SK-N-SH (cell line): ENCODE results near the gene KSR2. TPM values are rescaled to one million over a fixed set of nuclear protein-coding genes. Genes with fewer than 3 reads are reported as not detected.

Experiments
- CTCF ChIA-PET: fragments of 300-600, 350-600 bp; formaldehyde crosslinking; extraction: SDS; loops from one replicate; lab custom pipeline; 2021; lab: Yijun Ruan, JAX
- POLR2A ChIA-PET: fragments of 350-600 bp; sonication (Branson Sonifier 250); formaldehyde crosslinking; extraction: SDS; loops from one replicate; lab custom pipeline; 2020; ENCODE audit warnings: antibody characterized with exemption, inconsistent platforms; lab: Yijun Ruan, JAX
- DNase-seq: peaks from one replicate; pipeline ENCODE4 v3.0.0; 2012
- H2AFZ ChIP-seq: fragments of 200-600 bp; sonication (generic); 2 replicates; pipeline ENCODE4 v1.8.1; 2016; ENCODE audit warnings: antibody characterized with exemption, mild to moderate bottlenecking, low read depth
- H3F3A ChIP-seq: fragments of 200-600 bp; sonication (generic); replicated peaks from 2 replicates; pipeline ENCODE3; 2016; ENCODE audit warnings: antibody characterized with exemption, mild to moderate bottlenecking; ENCODE audit not compliant: insufficient read depth
- H3K27ac ChIP-seq, 2 experiments: fragments of 200-500 bp in 1 of 2; fragments of 200-600 bp in 1 of 2; sonication (Bioruptor generic) in 1 of 2; sonication (generic), shearing (Covaris generic) in 1 of 2; 2 replicates each; pipeline versions ENCODE4 v1.5.1 to v1.6.1; 2014 to 2016; ENCODE audit warnings: low read depth in 2 of 2, inconsistent platforms in 1 of 2, low read length in 1 of 2, mild to moderate bottlenecking in 1 of 2, mixed read lengths in 1 of 2
- H3K27me3 ChIP-seq: fragments of 200-600 bp; sonication (generic), shearing (Covaris generic); 2 replicates; pipeline ENCODE4 v1.6.1; 2016; ENCODE audit warnings: mixed run types; ENCODE audit not compliant: insufficient read depth
- H3K36me3 ChIP-seq, 2 experiments: fragments of 200-500 bp in 1 of 2; fragments of 200-600 bp in 1 of 2; sonication (Bioruptor generic) in 1 of 2; sonication (generic) in 1 of 2; replicated peaks in 1 of 2; 2 replicates each; pipeline versions ENCODE3 to v1.5.1; 2014 to 2016; ENCODE audit warnings: low read length in 1 of 2, mild to moderate bottlenecking in 1 of 2; ENCODE audit not compliant: insufficient read depth in 2 of 2, control insufficient read depth in 1 of 2
- H3K4me1 ChIP-seq, 2 experiments: fragments of 200-500 bp in 1 of 2; fragments of 200-600 bp in 1 of 2; sonication (Bioruptor generic) in 1 of 2; sonication (generic), shearing (Covaris generic) in 1 of 2; 2 replicates each; pipeline versions ENCODE4 v1.5.1 to v1.6.1; 2014 to 2016; ENCODE audit warnings: low read depth in 1 of 2, low read length in 1 of 2, mixed run types in 1 of 2; ENCODE audit not compliant: insufficient read depth in 2 of 2, control insufficient read depth in 1 of 2
- H3K4me2 ChIP-seq: fragments of 200-600 bp; sonication (generic), shearing (Covaris generic); 2 replicates; pipeline ENCODE4 v1.6.1; 2017; ENCODE audit warnings: mixed run types
- H3K4me3 ChIP-seq, 2 experiments: fragments of 200-500 bp in 1 of 2; fragments of 200-600 bp in 1 of 2; sonication (Bioruptor generic) in 1 of 2; sonication (generic), shearing (Covaris generic) in 1 of 2; 2 replicates each; pipeline versions ENCODE4 v1.5.1 to v1.8.1; 2014 to 2016; ENCODE audit warnings: low read depth in 2 of 2, inconsistent platforms in 1 of 2, low read length in 1 of 2, mild to moderate bottlenecking in 1 of 2, mixed read lengths in 1 of 2, moderate library complexity in 1 of 2
- H3K79me2 ChIP-seq: fragments of 200-600 bp; sonication (generic); 2 replicates; pipeline ENCODE4 v1.8.1; 2017; ENCODE audit warnings: mild to moderate bottlenecking; ENCODE audit not compliant: insufficient read depth
- H3K9ac ChIP-seq: fragments of 200-600 bp; sonication (generic); 2 replicates; pipeline ENCODE4 v1.6.1; 2017; ENCODE audit warnings: mixed run types
- H3K9me2 ChIP-seq: fragments of 200-600 bp; sonication (generic); 2 replicates; pipeline ENCODE4 v1.6.1; 2017; ENCODE audit warnings: mixed run types
- H3K9me3 ChIP-seq: fragments of 200-600 bp; sonication (generic); 2 replicates; pipeline ENCODE4 v1.6.1; 2017; ENCODE audit warnings: mixed run types, mild to moderate bottlenecking, moderate library complexity
- H4K20me1 ChIP-seq: fragments of 200-600 bp; sonication (generic); 2 replicates; pipeline ENCODE4 v1.6.1; 2017; ENCODE audit warnings: mild to moderate bottlenecking, mixed run types; ENCODE audit not compliant: insufficient read depth
- FOXJ3 ChIP-seq: sonication (generic); formaldehyde crosslinking; IDR thresholded peaks from 2 replicates; pipeline ENCODE4 v1.5.1; 2020; ENCODE audit warnings: mild to moderate bottlenecking, missing genetic modification reagents
- FOXM1 ChIP-seq: IDR thresholded peaks from 2 replicates; pipeline ENCODE4 v1.4.0; 2012; ENCODE audit warnings: low read depth, mild to moderate bottlenecking
- GABPA ChIP-seq: IDR thresholded peaks from 2 replicates; pipeline ENCODE4 v1.4.0; 2012; ENCODE audit warnings: low read depth, mild to moderate bottlenecking
- GATA2 ChIP-seq: sonication (generic); formaldehyde crosslinking; IDR thresholded peaks from 2 replicates; pipeline ENCODE4 v1.5.0; 2020; ENCODE audit warnings: mild to moderate bottlenecking, missing genetic modification reagents
- MXI1 ChIP-seq: IDR thresholded peaks from 2 replicates; pipeline ENCODE4 v1.6.1; 2012; ENCODE audit warnings: mild to moderate bottlenecking, low read depth, low read length, improper control_type of control experiment
- POLR2AphosphoS5 ChIP-seq: IDR thresholded peaks from 2 replicates; pipeline ENCODE4 v1.6.1; 2012; ENCODE audit warnings: low read depth, low read length
- RCOR1 ChIP-seq: fragments of 150-350 bp; IDR thresholded peaks from 2 replicates; pipeline ENCODE4 v1.6.1; 2017; ENCODE audit warnings: antibody characterized with exemption, low read length
- RFX5 ChIP-seq: IDR thresholded peaks from 2 replicates; pipeline ENCODE4 v1.6.1; 2012; ENCODE audit warnings: mild to moderate bottlenecking, improper control_type of control experiment, low read length
- SMC3 ChIP-seq: IDR thresholded peaks from 2 replicates; pipeline ENCODE4 v1.6.1; 2012; ENCODE audit warnings: low read depth, low read length, improper control_type of control experiment
- TAF1 ChIP-seq: IDR thresholded peaks from 2 replicates; pipeline ENCODE4 v1.6.1; 2012; ENCODE audit warnings: low read depth, mild to moderate bottlenecking, low read length, moderate library complexity, borderline replicate concordance
- USF1 ChIP-seq: IDR thresholded peaks from 2 replicates; pipeline ENCODE4 v1.4.0; 2012; ENCODE audit warnings: low read depth, borderline replicate concordance
- ZBTB33 ChIP-seq: IDR thresholded peaks from 2 replicates; pipeline ENCODE4 v1.4.0; 2012; ENCODE audit warnings: low read depth, borderline replicate concordance
- WGBS: methylation state at CpG from one replicate; pipeline ENCODE4 v1.1.6; 2017; ENCODE audit warnings: low lambda C conversion rate; 5-methylcytosine and 5-hydroxymethylcytosine counted together
- polyA plus RNA-seq, 3 experiments: library from polyadenylated mRNA; depleted of rRNA; stranded (reverse); fragments of >200 nt; gene quantifications; 2 replicates each; pipeline ENCODE4 v1.2.3, GENCODE V29; 2012
- TF ChIP-seq, protein P1 (sequence below): IDR thresholded peaks from 2 replicates; pipeline ENCODE4; 2012
- TF ChIP-seq, protein P2 (sequence below): fragments of 150-350 bp; IDR thresholded peaks from 2 replicates; pipeline ENCODE4 v1.6.1; 2016; ENCODE audit warnings: mild to moderate bottlenecking, low read depth, low read length
- TF ChIP-seq, protein P3 (sequence below): fragments of 150-350 bp; IDR thresholded peaks from 2 replicates; pipeline ENCODE4 v1.6.1; 2017; ENCODE audit warnings: antibody characterized with exemption, low read length, low read depth, borderline replicate concordance

Gene KSR2
- polyA plus RNA-seq, 1 of the 3 experiments (the other 2 are of a cell fraction), result 0.12 TPM

- Histone ChIP-seq H2AFZ (no peak overlapping the region), H3K79me2 (no peaks in the 10 kb centered on the region), H3K27me3 (no peaks in the 10 kb centered on the region), H3K9me2 (no peaks in the 10 kb centered on the region), H4K20me1 (no peaks in the 10 kb centered on the region), H3K9ac (no peak overlapping the region), H3F3A (no peaks in the 10 kb centered on the region), H3K4me1 (no peaks in the 10 kb centered on the region), H3K4me2 (no peak overlapping the region)
- ChIA-PET POLR2A (no interaction called here), CTCF (interaction anchor here (0.9 kb wide), 1 partner anchor 29 kb away, joined by 3 read pairs; no protein-coding TSS in a partner anchor)
- 28% methylated on average over 3 of the region's 3 CpGs for WGBS
- no peak for TF ChIP-seq RFX5
- TF ChIP-seq, all 33 proteins: peak for 0
- Histone ChIP-seq H3K36me3 (no peaks in the 10 kb centered on the region), H3K27ac (no peak overlapping the region), H3K9me3 (no peaks in the 10 kb centered on the region), H3K4me3 (no peak overlapping the region)
- no peak for DNase-seq
Observed at GRCh38 chr12:117903110-117903840, 65.5 kb downstream of the KSR2 start.

- no peaks in the 10 kb centered on the region for H3F3A ChIP-seq
- no peaks in the 10 kb centered on the region for H4K20me1 ChIP-seq
- H3K4me1 ChIP-seq, result no peaks in the 10 kb centered on the region
- 59% methylated on average over 8 of the region's 8 CpGs for WGBS
- CTCF ChIA-PET, result interaction anchor here (0.7 kb wide), 1 partner anchor 12 kb away, joined by 3 read pairs; no protein-coding TSS in a partner anchor
- H3K79me2 ChIP-seq, result no peaks in the 10 kb centered on the region
- no peak for DNase-seq
- H3K27me3 ChIP-seq, result no peaks in the 10 kb centered on the region
- no peak overlapping the region for H3K27ac ChIP-seq
- no peaks in the 10 kb centered on the region for H3K36me3 ChIP-seq
- no peak overlapping the region for H2AFZ ChIP-seq
- no peaks in the 10 kb centered on the region for H3K9me2 ChIP-seq
- TF ChIP-seq, protein P1, sequence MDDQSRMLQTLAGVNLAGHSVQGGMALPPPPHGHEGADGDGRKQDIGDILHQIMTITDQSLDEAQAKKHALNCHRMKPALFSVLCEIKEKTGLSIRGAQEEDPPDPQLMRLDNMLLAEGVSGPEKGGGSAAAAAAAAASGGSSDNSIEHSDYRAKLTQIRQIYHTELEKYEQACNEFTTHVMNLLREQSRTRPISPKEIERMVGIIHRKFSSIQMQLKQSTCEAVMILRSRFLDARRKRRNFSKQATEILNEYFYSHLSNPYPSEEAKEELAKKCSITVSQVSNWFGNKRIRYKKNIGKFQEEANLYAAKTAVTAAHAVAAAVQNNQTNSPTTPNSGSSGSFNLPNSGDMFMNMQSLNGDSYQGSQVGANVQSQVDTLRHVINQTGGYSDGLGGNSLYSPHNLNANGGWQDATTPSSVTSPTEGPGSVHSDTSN, result no peak
- no peak for TF ChIP-seq GABPA
- no peak for TF ChIP-seq FOXJ3
- TF ChIP-seq RCOR1, result no peak
- TF ChIP-seq POLR2AphosphoS5, result no peak
- H3K4me3 ChIP-seq, result no peak overlapping the region
- POLR2A ChIA-PET, result no interaction called here
- no peak overlapping the region for H3K4me2 ChIP-seq
- no peaks in the 10 kb centered on the region for H3K9me3 ChIP-seq
- H3K9ac ChIP-seq, result no peak overlapping the region
Observed at GRCh38 chr12:117901631-117902030, 67.2 kb downstream of the KSR2 start.

DNA sequence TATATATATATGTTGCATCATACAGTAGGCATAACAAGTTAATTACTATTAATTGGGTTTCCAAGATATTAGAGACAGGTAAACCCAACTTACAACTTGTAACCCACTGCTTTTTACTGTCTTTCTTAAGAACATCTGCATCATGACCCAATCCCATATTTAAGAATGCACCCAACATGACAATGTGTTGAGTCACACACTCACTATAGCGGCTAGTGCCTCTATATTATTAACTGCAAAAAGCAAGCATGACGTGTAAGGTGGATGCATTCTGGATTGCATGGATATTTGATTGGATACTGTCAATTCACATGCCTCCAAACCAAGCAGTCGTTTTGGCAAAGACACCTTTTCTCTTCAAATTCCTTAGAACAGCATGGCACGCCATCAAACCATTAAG, 68.2 kb downstream of the KSR2 start:
- Histone ChIP-seq H3K27me3 (no peaks in the 10 kb centered on the region), H3F3A (no peaks in the 10 kb centered on the region), H3K9me2 (no peaks in the 10 kb centered on the region), H3K9me3 (no peaks in the 10 kb centered on the region), H3K36me3 (no peaks in the 10 kb centered on the region), H3K9ac (no peak overlapping the region), H4K20me1 (no peaks in the 10 kb centered on the region), H3K4me1 (no peaks in the 10 kb centered on the region), H3K4me2 (no peak overlapping the region), H3K27ac (no peak overlapping the region), H3K4me3 (no peak overlapping the region), H2AFZ (no peak overlapping the region), H3K79me2 (no peaks in the 10 kb centered on the region)
- no peak for DNase-seq
- CTCF ChIA-PET, result no interaction called here
- POLR2A ChIA-PET, result no interaction called here
- WGBS, result 30% methylated on average over 4 of the region's 4 CpGs
- TF ChIP-seq USF1 (no peak), GATA2 (CRISPR knock-in tag) (no peak), ZBTB33 (no peak), TAF1 (no peak), SMC3 (no peak), MXI1 (no peak), POLR2AphosphoS5 (no peak), FOXM1 (no peak), RCOR1 (no peak)
- TF ChIP-seq, protein P2, sequence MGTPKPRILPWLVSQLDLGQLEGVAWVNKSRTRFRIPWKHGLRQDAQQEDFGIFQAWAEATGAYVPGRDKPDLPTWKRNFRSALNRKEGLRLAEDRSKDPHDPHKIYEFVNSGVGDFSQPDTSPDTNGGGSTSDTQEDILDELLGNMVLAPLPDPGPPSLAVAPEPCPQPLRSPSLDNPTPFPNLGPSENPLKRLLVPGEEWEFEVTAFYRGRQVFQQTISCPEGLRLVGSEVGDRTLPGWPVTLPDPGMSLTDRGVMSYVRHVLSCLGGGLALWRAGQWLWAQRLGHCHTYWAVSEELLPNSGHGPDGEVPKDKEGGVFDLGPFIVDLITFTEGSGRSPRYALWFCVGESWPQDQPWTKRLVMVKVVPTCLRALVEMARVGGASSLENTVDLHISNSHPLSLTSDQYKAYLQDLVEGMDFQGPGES, result no peak
- TF ChIP-seq, protein P3, sequence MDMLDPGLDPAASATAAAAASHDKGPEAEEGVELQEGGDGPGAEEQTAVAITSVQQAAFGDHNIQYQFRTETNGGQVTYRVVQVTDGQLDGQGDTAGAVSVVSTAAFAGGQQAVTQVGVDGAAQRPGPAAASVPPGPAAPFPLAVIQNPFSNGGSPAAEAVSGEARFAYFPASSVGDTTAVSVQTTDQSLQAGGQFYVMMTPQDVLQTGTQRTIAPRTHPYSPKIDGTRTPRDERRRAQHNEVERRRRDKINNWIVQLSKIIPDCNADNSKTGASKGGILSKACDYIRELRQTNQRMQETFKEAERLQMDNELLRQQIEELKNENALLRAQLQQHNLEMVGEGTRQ, result no peak
